Caco-2 (cell line): Measurements from ENCODE around the gene ECM2. TPM values are rescaled to one million over a fixed set of nuclear protein-coding genes. Genes with fewer than 3 reads are reported as not detected.

Experiments
- BruUV-seq: library from RNA; stranded (reverse); fragments of 400-500 nt; replicated peaks from 2 replicates; lab custom pipeline; 2021; lab: Mats Ljungman, UMichigan
- CTCF ChIA-PET: fragments of 300-600 bp; sonication (Branson Sonifier 250); formaldehyde crosslinking; loops from one replicate; lab custom pipeline; 2022; ENCODE audit warnings: antibody characterized with exemption; lab: Charles Lee
- POLR2A ChIA-PET: fragments of 300-600 bp; sonication (Branson Sonifier 250); formaldehyde crosslinking; loops from one replicate; lab custom pipeline; 2022; ENCODE audit warnings: antibody characterized with exemption; lab: Charles Lee
- DNase-seq, 2 experiments: peaks; one replicate each; pipeline versions ENCODE4 v3.0.0 to v3.0.0-alpha.2; 2020 to 2022
- H3K27me3 ChIP-seq: replicated peaks from 2 replicates; pipeline ENCODE4 v1.6.0; 2011; ENCODE audit warnings: low read length; ENCODE audit not compliant: control insufficient read depth, insufficient read depth
- H3K36me3 ChIP-seq: 2 replicates; pipeline ENCODE4 v1.5.1; 2011; ENCODE audit warnings: low read length; ENCODE audit not compliant: control insufficient read depth, insufficient read depth
- H3K4me1 ChIP-seq: fragments of 250-450 bp; sonication (Bioruptor Pico); 2 replicates; pipeline ENCODE4 v1.5.1; 2020; ENCODE audit warnings: mild to moderate bottlenecking
- H3K4me3 ChIP-seq: 2 replicates; pipeline ENCODE4 v1.5.1; 2011; ENCODE audit warnings: low read depth, mild to moderate bottlenecking, control low read depth, low read length
- H3K9me3 ChIP-seq: fragments of 250-450 bp; sonication (Bioruptor Pico); 2 replicates; pipeline ENCODE4 v1.5.1; 2020; ENCODE audit warnings: mild to moderate bottlenecking, moderate library complexity
- H3K27ac Mint-ChIP-seq: one replicate; pipeline ENCODE4 v1.8.0; 2022; ENCODE audit warnings: mixed read lengths; ENCODE audit not compliant: unreplicated experiment
- H3K27me3 Mint-ChIP-seq: one replicate; pipeline ENCODE4 v1.8.0; 2022; ENCODE audit warnings: mixed read lengths; ENCODE audit not compliant: insufficient read depth, unreplicated experiment
- H3K36me3 Mint-ChIP-seq: one replicate; pipeline ENCODE4 v1.8.0; 2022; ENCODE audit warnings: mild to moderate bottlenecking, mixed read lengths; ENCODE audit not compliant: insufficient read depth, unreplicated experiment
- H3K4me1 Mint-ChIP-seq: one replicate; pipeline ENCODE4 v1.8.0; 2022; ENCODE audit warnings: low read depth, mixed read lengths; ENCODE audit not compliant: unreplicated experiment
- H3K4me3 Mint-ChIP-seq: one replicate; pipeline ENCODE4 v1.8.0; 2022; ENCODE audit warnings: mild to moderate bottlenecking, moderate library complexity, mixed read lengths; ENCODE audit not compliant: unreplicated experiment
- H3K9me3 Mint-ChIP-seq: one replicate; pipeline ENCODE4 v1.8.0; 2022; ENCODE audit warnings: mixed read lengths; ENCODE audit not compliant: unreplicated experiment
- CTCF ChIP-seq, 2 experiments: fragments of 200-600 bp in 1 of 2; IDR thresholded peaks; 1 replicate in 1 of 2; 2 replicates in 1 of 2; pipeline versions ENCODE4 v1.5.1 to v1.8.0; 2011 to 2022; ENCODE audit warnings: antibody characterized with exemption in 1 of 2, control low read depth in 1 of 2, inconsistent platforms in 1 of 2, low read depth in 1 of 2, low read length in 1 of 2, mild to moderate bottlenecking in 1 of 2, moderate library complexity in 1 of 2; ENCODE audit not compliant: insufficient read depth in 1 of 2, severe bottlenecking in 1 of 2, unreplicated experiment in 1 of 2
- intact Hi-C: fragments of 100-400 bp; cut with micrococcal nuclease; formaldehyde crosslinking; loops from one replicate; pipeline ENCODE4 v1.10.0; 2022; ENCODE audit not compliant: unreplicated experiment
- total RNA-seq: library from RNA; stranded (reverse); gene quantifications from 2 replicates; pipeline ENCODE4 v1.2.3, GENCODE V29; 2022

The ECM2 gene
- total RNA-seq, 1 experiment from 2014 or later = not detected

- Mint-ChIP-seq H3K27me3 (no peaks in the 10 kb centered on the region), H3K9me3 (no peaks in the 10 kb centered on the region), H3K4me3 (no peak overlapping the region), H3K4me1 (no peaks in the 10 kb centered on the region), H3K27ac (no peak overlapping the region), H3K36me3 (no peaks in the 10 kb centered on the region)
- POLR2A ChIA-PET = no interaction called here
- no peak for DNase-seq
- H3K9me3 ChIP-seq = no peaks in the 10 kb centered on the region
- TF ChIP-seq CTCF (IDR thresholded peaks at IDR 0.05; ENCODE audit: insufficient read depth in 1 of 2, low read depth in 1 of 2, low read length in 1 of 2, severe bottlenecking in 1 of 2, unreplicated experiment in 1 of 2) = no peak
- CTCF ChIA-PET = no interaction called here
- no peak overlapping the region for H3K4me3 ChIP-seq
- H3K4me1 ChIP-seq = no peaks in the 10 kb centered on the region
- H3K36me3 ChIP-seq = no peaks in the 10 kb centered on the region
- BruUV-seq = no TSS peak
- intact Hi-C loops = no loop called here
- no peaks in the 10 kb centered on the region for H3K27me3 ChIP-seq
These were observed 61.2 kb downstream of the ECM2 start for GRCh38 chr9:92474587-92474986.

GRCh38 chr9:92468206-92468605 is 67.6 kb downstream of the ECM2 start:
- ChIA-PET CTCF (no interaction called here), POLR2A (no interaction called here)
- Mint-ChIP-seq H3K36me3 (no peaks in the 10 kb centered on the region), H3K9me3 (no peaks in the 10 kb centered on the region), H3K27ac (no peak overlapping the region), H3K4me3 (no peak overlapping the region), H3K27me3 (no peaks in the 10 kb centered on the region), H3K4me1 (peaks cover 9% of the 10 kb centered on the region)
- Histone ChIP-seq H3K4me3 (no peak overlapping the region), H3K36me3 (no peaks in the 10 kb centered on the region), H3K9me3 (no peaks in the 10 kb centered on the region), H3K4me1 (peaks cover 19% of the 10 kb centered on the region), H3K27me3 (no peaks in the 10 kb centered on the region)
- DNase-seq = no peak
- TF ChIP-seq CTCF (IDR thresholded peaks at IDR 0.05; ENCODE audit: insufficient read depth in 1 of 2, low read depth in 1 of 2, low read length in 1 of 2, severe bottlenecking in 1 of 2, unreplicated experiment in 1 of 2) = no peak
- intact Hi-C loops = no loop called here
- BruUV-seq = no TSS peak

GRCh38 chr9:92467511-92467910 is 68.3 kb downstream of the ECM2 start:
- peaks cover 9% of the 10 kb centered on the region for H3K4me1 Mint-ChIP-seq

More at GRCh38 chr9:92467511-92467910, 68.3 kb downstream of the ECM2 start:
- Histone ChIP-seq H3K27me3 (no peaks in the 10 kb centered on the region), H3K4me1 (peaks cover 19% of the 10 kb centered on the region), H3K9me3 (no peaks in the 10 kb centered on the region), H3K36me3 (no peaks in the 10 kb centered on the region), H3K4me3 (no peak overlapping the region)
- TF ChIP-seq CTCF (IDR thresholded peaks at IDR 0.05; ENCODE audit: insufficient read depth in 1 of 2, low read depth in 1 of 2, low read length in 1 of 2, severe bottlenecking in 1 of 2, unreplicated experiment in 1 of 2) = no peak
- no peak overlapping the region for H3K4me3 Mint-ChIP-seq
- H3K27ac Mint-ChIP-seq = no peak overlapping the region
- no peaks in the 10 kb centered on the region for H3K9me3 Mint-ChIP-seq
- BruUV-seq = no TSS peak
- no peak for DNase-seq
- intact Hi-C loops = no loop called here
- H3K36me3 Mint-ChIP-seq = no peaks in the 10 kb centered on the region
- ChIA-PET CTCF (no interaction called here), POLR2A (no interaction called here)
- no peaks in the 10 kb centered on the region for H3K27me3 Mint-ChIP-seq
